ENCODE data around the gene C3AR1.
"Not testable (repeated sequence)": the region's sequence is repeated elsewhere in the genome, so short reads cannot be mapped to it uniquely, and the experiment has no call there.

Gene C3AR1

GRCh38 chr12:8028267-8028666 lies 37.9 kb downstream of the C3AR1 start:
- DNase-seq (ENCODE audit: low spot score) = no peak

DNA sequence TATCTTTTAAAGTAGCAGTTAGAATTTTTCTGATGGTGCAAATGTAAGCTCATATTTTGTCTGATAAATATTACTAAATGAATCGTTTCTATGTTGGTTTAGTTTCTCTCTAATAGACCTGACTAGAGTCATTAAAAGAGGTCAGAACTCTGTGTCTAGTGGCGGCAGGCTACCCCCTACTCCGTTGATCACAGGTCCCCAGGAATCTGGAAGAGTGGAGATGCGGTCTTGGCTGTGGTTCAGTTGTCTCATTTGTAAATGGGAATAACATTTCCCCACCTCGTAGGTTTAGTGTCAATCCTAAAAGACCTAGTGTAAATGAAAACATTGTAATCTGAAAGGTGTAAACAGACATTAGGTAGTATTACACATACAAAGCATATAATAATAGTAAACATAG lies 38.3 kb downstream of the C3AR1 start:
- no peak for DNase-seq (ENCODE audit: low spot score)

DNA sequence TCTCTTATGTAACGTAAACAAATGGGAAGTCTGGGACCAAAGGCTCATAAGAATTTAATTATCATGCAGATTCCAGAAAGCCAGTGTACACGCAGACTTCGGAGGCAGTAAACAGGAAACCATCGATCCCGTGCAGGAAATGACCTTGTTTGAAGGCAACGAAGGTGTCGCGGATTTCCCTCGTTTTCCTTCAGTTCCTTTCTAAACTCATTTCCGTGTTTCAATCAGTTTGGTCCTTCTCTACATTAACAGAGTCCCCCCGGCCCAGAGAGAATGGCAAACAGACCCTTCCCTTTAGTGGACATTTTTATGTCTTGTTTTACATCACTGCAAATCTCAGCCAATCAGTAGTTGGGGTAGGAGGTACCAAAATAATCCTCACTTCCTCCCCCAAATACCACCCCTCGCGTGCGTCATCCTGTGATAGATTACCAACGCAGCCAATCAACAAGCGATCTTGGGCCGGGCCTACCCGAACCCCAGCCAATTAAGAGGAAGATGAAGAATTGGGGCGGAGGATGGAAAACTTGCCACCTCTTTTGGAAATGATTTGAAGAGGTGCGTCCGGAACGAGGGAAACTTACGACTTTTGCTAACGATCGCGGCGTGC lies 39.8 kb downstream of the C3AR1 start:
- peak; percentile 100 for DNase-seq (ENCODE audit: low spot score)

DNA sequence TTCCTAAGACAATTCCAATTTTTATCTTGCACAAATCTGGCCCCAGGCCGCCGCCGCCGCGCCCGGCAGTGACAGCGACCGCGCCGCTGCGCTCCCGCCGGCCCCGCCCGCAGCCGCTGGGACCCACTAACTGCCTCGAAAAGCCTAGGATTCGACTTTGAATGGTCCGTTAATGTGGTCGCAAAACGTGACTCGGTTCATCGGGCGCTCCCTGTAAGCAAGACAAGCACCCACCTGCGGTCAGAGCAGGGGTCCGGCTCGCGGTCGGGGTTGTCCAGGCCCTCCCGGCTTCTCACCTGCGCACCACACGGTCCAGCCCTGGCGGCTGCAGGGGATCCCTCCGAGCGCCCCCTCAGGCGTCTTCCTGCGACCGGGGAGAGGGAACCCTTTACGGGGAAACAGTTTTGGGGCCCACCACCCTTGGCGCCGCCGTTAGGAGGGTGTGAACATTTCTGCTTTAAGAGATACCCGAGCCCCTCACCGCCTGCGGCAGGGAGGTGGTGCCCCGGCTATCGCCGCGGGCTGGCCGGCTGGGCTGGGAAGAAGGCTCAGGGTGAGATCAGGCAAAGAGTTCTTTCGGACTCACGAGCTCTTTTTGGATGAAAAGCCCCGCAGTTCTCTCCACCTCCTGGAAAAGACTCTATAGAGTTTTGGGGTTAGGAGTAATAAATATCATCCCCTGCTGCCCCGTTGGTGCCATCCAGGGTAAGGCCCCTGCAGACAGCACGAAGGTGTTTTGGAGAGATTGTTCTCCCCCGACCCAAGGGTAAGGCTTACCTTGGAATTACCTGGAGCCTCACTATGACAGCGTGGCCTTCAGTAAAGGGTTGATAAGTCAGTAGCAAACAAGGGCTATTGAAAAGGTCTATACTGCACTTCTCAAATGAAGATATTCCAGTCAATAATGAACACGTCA lies 47.2 kb downstream of the C3AR1 start:
- peak; percentile 73 for DNase-seq (ENCODE audit: low spot score)

- not testable (repeated sequence) for DNase-seq (ENCODE audit: low spot score)
These were observed 47.9 kb downstream of the C3AR1 start for GRCh38 chr12:8018213-8018612.

GRCh38 chr12:8014836-8015235 lies 51.3 kb downstream of the C3AR1 start:
- no peak for DNase-seq (ENCODE audit: low spot score)

GRCh38 chr12:8012651-8013309 lies 53.4 kb downstream of the C3AR1 start:
- DNase-seq (ENCODE audit: low spot score) = no peak

- DNase-seq (ENCODE audit: low spot score) = no peak
These were observed 54.8 kb downstream of the C3AR1 start for GRCh38 chr12:8011331-8011730.

Data from cerebellar cortex (tissue), 1 donor.